ENCODE results near the gene RIOK2. TPM values are rescaled to one million over a fixed set of nuclear protein-coding genes. Genes with fewer than 3 reads are reported as not detected.

Gene RIOK2
- total RNA-seq, result 27.3 and 36.5 TPM in 2 replicates

GRCh38 chr5:97183100-97183929 lies at the start of gene RIOK2:
RIOK2 (minus strand) TSS chr5:97183247; CDS start chr5:97183191, 56 bp downstream.

GRCh38 chr5:97142521-97143254 lies 40.4 kb downstream of the RIOK2 start, which contains the start of gene LIX1:
LIX1 (minus strand) TSS chr5:97142611; CDS start chr5:97142576, 35 bp downstream.

Other genes with a start within 250 kb of the RIOK2 start
- gene LNPEP, start 247.2 kb downstream of the RIOK2 start, total RNA-seq, result 39.4 and 41.1 TPM in 2 replicates
- not detected in 2 replicates for gene LIX1, start 40.6 kb downstream of the RIOK2 start, total RNA-seq

All from aortic smooth muscle cell (primary cell).